SK-N-SH treated with all-trans-retinoic acid at 6 μM for 48 hours (cell line): Measurements from ENCODE around the gene PRUNE2.

Source experiments
- ATAC-seq: fragments of 200-7000 bp; cut with Tn5 transposase; 3 replicates; pipeline ENCODE4 v1.9.1; 2020; ENCODE audit warnings: mild to moderate bottlenecking, moderate library complexity
- ARNTL ChIP-seq: fragments of 450-650 bp; formaldehyde crosslinking; IDR thresholded peaks from 2 replicates; pipeline ENCODE4 v1.5.0; 2020; ENCODE audit warnings: low read depth, mild to moderate bottlenecking, moderate library complexity, borderline replicate concordance
- CSDC2 ChIP-seq: fragments of 250-450 bp; sonication (Bioruptor Pico); IDR thresholded peaks from 2 replicates; pipeline ENCODE4 v1.5.0; 2020; ENCODE audit warnings: mild to moderate bottlenecking, moderate library complexity
- ESRRG ChIP-seq: fragments of 250-450 bp; sonication (Bioruptor Pico); IDR thresholded peaks from 2 replicates; pipeline ENCODE4 v1.6.1; 2021; ENCODE audit warnings: mild to moderate bottlenecking
- GLIS3 ChIP-seq: fragments of 250-450 bp; sonication (Bioruptor Pico); IDR thresholded peaks from 2 replicates; pipeline ENCODE4 v1.5.0; 2020; ENCODE audit warnings: mild to moderate bottlenecking, moderate library complexity
- OSR1 ChIP-seq: fragments of 250-450 bp; sonication (Bioruptor Pico); IDR thresholded peaks from 2 replicates; pipeline ENCODE4 v1.8.0; 2022; ENCODE audit warnings: moderate library complexity, mild to moderate bottlenecking, inconsistent platforms
- PPARA ChIP-seq: fragments of 250-450 bp; sonication (Bioruptor Pico); IDR thresholded peaks from 2 replicates; pipeline ENCODE4 v1.5.0; 2020; ENCODE audit warnings: mild to moderate bottlenecking, borderline replicate concordance
- RARB ChIP-seq: fragments of 250-450 bp; sonication (Bioruptor Pico); IDR thresholded peaks from 2 replicates; pipeline ENCODE4 v1.8.0; 2021; ENCODE audit warnings: mild to moderate bottlenecking, moderate library complexity
- SNAI2 ChIP-seq: fragments of 250-450 bp; sonication (Bioruptor Pico); IDR thresholded peaks from 2 replicates; pipeline ENCODE4 v1.5.0; 2020; ENCODE audit warnings: mild to moderate bottlenecking, moderate library complexity
- TCF4 ChIP-seq: fragments of 250-450 bp; sonication (Bioruptor Pico); IDR thresholded peaks from 2 replicates; pipeline ENCODE4 v1.8.0; 2021; ENCODE audit warnings: mild to moderate bottlenecking, moderate library complexity, borderline replicate concordance
- TOX ChIP-seq: fragments of 250-450 bp; sonication (Bioruptor Pico); IDR thresholded peaks from 2 replicates; pipeline ENCODE4 v1.8.0; 2021; ENCODE audit warnings: mild to moderate bottlenecking, moderate library complexity, borderline replicate concordance
- TSHZ2 ChIP-seq: fragments of 250-450 bp; sonication (Bioruptor Pico); IDR thresholded peaks from 2 replicates; pipeline ENCODE4 v1.5.0; 2020; ENCODE audit warnings: mild to moderate bottlenecking, moderate library complexity
- ZC3H10 ChIP-seq: fragments of 250-450 bp; sonication (Bioruptor Pico); IDR thresholded peaks from 2 replicates; pipeline ENCODE4 v1.5.1; 2021; ENCODE audit warnings: mild to moderate bottlenecking, moderate library complexity
- ZFP3 ChIP-seq: fragments of 250-450 bp; sonication (Bioruptor Pico); IDR thresholded peaks from 2 replicates; pipeline ENCODE4 v1.5.0; 2020; ENCODE audit warnings: mild to moderate bottlenecking, moderate library complexity
- ZFP30 ChIP-seq: fragments of 450-650 bp; formaldehyde crosslinking; IDR thresholded peaks from 2 replicates; pipeline ENCODE4 v1.5.0; 2022; ENCODE audit warnings: mild to moderate bottlenecking, moderate library complexity
- ZNF565 ChIP-seq: fragments of 450-650 bp; formaldehyde crosslinking; conservative IDR thresholded peaks from 2 replicates; pipeline ENCODE4 v1.5.0; 2020; ENCODE audit warnings: low read depth, mild to moderate bottlenecking, moderate library complexity
- ZNF70 ChIP-seq: fragments of 450-650 bp; formaldehyde crosslinking; IDR thresholded peaks from 2 replicates; pipeline ENCODE4 v1.5.0; 2020; ENCODE audit warnings: mild to moderate bottlenecking, moderate library complexity
- ZNF8 ChIP-seq: fragments of 450-650 bp; formaldehyde crosslinking; IDR thresholded peaks from 2 replicates; pipeline ENCODE4 v1.5.0; 2020; ENCODE audit warnings: mild to moderate bottlenecking, moderate library complexity
- TF ChIP-seq, protein P1 (sequence below): fragments of 250-450 bp; sonication (Bioruptor Pico); IDR thresholded peaks from 2 replicates; pipeline ENCODE4 v1.5.1; 2021; ENCODE audit warnings: mild to moderate bottlenecking, moderate library complexity
- TF ChIP-seq, protein P2 (sequence below): fragments of 250-450 bp; sonication (Bioruptor Pico); IDR thresholded peaks from 2 replicates; pipeline ENCODE4 v1.8.0; 2021; ENCODE audit warnings: low read depth, mild to moderate bottlenecking, moderate library complexity, borderline replicate concordance
- TF ChIP-seq, protein P3 (sequence below): fragments of 250-450 bp; sonication (Bioruptor Pico); IDR thresholded peaks from 2 replicates; pipeline ENCODE4 v1.5.1; 2020; ENCODE audit warnings: low read depth, mild to moderate bottlenecking, moderate library complexity
- TF ChIP-seq, protein P4 (sequence below): fragments of 250-450 bp; sonication (Bioruptor Pico); IDR thresholded peaks from 2 replicates; pipeline ENCODE4 v1.8.0; 2020; ENCODE audit warnings: mild to moderate bottlenecking, moderate library complexity, borderline replicate concordance

Gene PRUNE2

GRCh38 chr9:76697554-76697953 is 208.4 kb downstream of the PRUNE2 start:
- ATAC-seq: no peak
- TF ChIP-seq ESRRG (CRISPR knock-in tag): no peak
- TF ChIP-seq, protein P1, sequence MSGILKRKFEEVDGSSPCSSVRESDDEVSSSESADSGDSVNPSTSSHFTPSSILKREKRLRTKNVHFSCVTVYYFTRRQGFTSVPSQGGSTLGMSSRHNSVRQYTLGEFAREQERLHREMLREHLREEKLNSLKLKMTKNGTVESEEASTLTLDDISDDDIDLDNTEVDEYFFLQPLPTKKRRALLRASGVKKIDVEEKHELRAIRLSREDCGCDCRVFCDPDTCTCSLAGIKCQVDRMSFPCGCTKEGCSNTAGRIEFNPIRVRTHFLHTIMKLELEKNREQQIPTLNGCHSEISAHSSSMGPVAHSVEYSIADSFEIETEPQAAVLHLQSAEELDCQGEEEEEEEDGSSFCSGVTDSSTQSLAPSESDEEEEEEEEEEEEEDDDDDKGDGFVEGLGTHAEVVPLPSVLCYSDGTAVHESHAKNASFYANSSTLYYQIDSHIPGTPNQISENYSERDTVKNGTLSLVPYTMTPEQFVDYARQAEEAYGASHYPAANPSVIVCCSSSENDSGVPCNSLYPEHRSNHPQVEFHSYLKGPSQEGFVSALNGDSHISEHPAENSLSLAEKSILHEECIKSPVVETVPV (CRISPR knock-in tag): no peak
- TF ChIP-seq ZNF8 (CRISPR knock-in tag): no peak
- TF ChIP-seq OSR1 (CRISPR knock-in tag): no peak
- TF ChIP-seq RARB (CRISPR knock-in tag): no peak
- no peak for TF ChIP-seq ZFP30 (CRISPR knock-in tag)
- TF ChIP-seq, protein P2, sequence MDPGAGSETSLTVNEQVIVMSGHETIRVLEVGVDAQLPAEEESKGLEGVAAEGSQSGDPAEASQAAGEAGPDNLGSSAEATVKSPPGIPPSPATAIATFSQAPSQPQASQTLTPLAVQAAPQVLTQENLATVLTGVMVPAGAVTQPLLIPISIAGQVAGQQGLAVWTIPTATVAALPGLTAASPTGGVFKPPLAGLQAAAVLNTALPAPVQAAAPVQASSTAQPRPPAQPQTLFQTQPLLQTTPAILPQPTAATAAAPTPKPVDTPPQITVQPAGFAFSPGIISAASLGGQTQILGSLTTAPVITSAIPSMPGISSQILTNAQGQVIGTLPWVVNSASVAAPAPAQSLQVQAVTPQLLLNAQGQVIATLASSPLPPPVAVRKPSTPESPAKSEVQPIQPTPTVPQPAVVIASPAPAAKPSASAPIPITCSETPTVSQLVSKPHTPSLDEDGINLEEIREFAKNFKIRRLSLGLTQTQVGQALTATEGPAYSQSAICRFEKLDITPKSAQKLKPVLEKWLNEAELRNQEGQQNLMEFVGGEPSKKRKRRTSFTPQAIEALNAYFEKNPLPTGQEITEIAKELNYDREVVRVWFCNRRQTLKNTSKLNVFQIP: no peak
- TF ChIP-seq, protein P3, sequence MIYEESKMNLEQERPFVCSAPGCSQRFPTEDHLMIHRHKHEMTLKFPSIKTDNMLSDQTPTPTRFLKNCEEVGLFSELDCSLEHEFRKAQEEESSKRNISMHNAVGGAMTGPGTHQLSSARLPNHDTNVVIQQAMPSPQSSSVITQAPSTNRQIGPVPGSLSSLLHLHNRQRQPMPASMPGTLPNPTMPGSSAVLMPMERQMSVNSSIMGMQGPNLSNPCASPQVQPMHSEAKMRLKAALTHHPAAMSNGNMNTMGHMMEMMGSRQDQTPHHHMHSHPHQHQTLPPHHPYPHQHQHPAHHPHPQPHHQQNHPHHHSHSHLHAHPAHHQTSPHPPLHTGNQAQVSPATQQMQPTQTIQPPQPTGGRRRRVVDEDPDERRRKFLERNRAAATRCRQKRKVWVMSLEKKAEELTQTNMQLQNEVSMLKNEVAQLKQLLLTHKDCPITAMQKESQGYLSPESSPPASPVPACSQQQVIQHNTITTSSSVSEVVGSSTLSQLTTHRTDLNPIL (CRISPR knock-in tag): no peak
- TF ChIP-seq TCF4: no peak
- no peak for TF ChIP-seq ZNF565 (CRISPR knock-in tag)
- TF ChIP-seq, protein P4, sequence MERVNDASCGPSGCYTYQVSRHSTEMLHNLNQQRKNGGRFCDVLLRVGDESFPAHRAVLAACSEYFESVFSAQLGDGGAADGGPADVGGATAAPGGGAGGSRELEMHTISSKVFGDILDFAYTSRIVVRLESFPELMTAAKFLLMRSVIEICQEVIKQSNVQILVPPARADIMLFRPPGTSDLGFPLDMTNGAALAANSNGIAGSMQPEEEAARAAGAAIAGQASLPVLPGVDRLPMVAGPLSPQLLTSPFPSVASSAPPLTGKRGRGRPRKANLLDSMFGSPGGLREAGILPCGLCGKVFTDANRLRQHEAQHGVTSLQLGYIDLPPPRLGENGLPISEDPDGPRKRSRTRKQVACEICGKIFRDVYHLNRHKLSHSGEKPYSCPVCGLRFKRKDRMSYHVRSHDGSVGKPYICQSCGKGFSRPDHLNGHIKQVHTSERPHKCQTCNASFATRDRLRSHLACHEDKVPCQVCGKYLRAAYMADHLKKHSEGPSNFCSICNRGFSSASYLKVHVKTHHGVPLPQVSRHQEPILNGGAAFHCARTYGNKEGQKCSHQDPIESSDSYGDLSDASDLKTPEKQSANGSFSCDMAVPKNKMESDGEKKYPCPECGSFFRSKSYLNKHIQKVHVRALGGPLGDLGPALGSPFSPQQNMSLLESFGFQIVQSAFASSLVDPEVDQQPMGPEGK (CRISPR knock-in tag): no peak
- TF ChIP-seq GLIS3 (CRISPR knock-in tag): no peak

- no peak for TF ChIP-seq GLIS3 (CRISPR knock-in tag)
- TF ChIP-seq ESRRG (CRISPR knock-in tag): no peak
- TF ChIP-seq ARNTL (CRISPR knock-in tag): no peak
- TF ChIP-seq ZNF8 (CRISPR knock-in tag): no peak
- TF ChIP-seq, protein P1 (CRISPR knock-in tag): no peak
- no peak for TF ChIP-seq ZC3H10 (CRISPR knock-in tag)
- ATAC-seq: no peak
Measured at GRCh38 chr9:76697081-76697480, 208.8 kb downstream of the PRUNE2 start.

- TF ChIP-seq TSHZ2 (CRISPR knock-in tag): no peak
- TF ChIP-seq OSR1 (CRISPR knock-in tag): no peak
- TF ChIP-seq, protein P1 (CRISPR knock-in tag): no peak
- no peak for TF ChIP-seq GLIS3 (CRISPR knock-in tag)
- TF ChIP-seq, protein P2: no peak
- TF ChIP-seq ZNF70 (CRISPR knock-in tag): no peak
- TF ChIP-seq ARNTL (CRISPR knock-in tag): no peak
- TF ChIP-seq ZFP30 (CRISPR knock-in tag): no peak
- no peak for TF ChIP-seq TOX
- TF ChIP-seq SNAI2 (CRISPR knock-in tag): no peak
- no peak for TF ChIP-seq PPARA
- TF ChIP-seq ZFP3 (CRISPR knock-in tag): no peak
- TF ChIP-seq CSDC2 (CRISPR knock-in tag): no peak
- TF ChIP-seq, protein P3 (CRISPR knock-in tag): no peak
- no peak for ATAC-seq
Measured at GRCh38 chr9:76693912-76694311, 212.0 kb downstream of the PRUNE2 start.
